A549 (cell line): ENCODE data around the gene MTHFSD.

ENCODE experiments used
- CTCF ChIP-seq: fragments of >200 bp; sonication (Bioruptor Twin); formaldehyde crosslinking; IDR thresholded peaks from 3 replicates; pipeline ENCODE4 v1.5.1; 2016
- FOSB ChIP-seq: fragments of 250-450 bp; sonication (Bioruptor Pico); IDR thresholded peaks from 2 replicates; pipeline ENCODE4 v1.5.0; 2020; ENCODE audit warnings: mild to moderate bottlenecking, moderate library complexity

GRCh38 chr16:86604436-86605193, 49.6 kb upstream of the MTHFSD start:
- TF ChIP-seq FOSB (CRISPR knock-in tag) (no peak), CTCF (no peak)
